ENCODE measurements around the gene CACNA2D1. TPM values are rescaled to one million over a fixed set of nuclear protein-coding genes. Genes with fewer than 3 reads are reported as not detected.

CACNA2D1 gene
- total RNA-seq, 4 donors from 2014 or later: 17.7 to 22.0 (median 18.4) TPM

DNA sequence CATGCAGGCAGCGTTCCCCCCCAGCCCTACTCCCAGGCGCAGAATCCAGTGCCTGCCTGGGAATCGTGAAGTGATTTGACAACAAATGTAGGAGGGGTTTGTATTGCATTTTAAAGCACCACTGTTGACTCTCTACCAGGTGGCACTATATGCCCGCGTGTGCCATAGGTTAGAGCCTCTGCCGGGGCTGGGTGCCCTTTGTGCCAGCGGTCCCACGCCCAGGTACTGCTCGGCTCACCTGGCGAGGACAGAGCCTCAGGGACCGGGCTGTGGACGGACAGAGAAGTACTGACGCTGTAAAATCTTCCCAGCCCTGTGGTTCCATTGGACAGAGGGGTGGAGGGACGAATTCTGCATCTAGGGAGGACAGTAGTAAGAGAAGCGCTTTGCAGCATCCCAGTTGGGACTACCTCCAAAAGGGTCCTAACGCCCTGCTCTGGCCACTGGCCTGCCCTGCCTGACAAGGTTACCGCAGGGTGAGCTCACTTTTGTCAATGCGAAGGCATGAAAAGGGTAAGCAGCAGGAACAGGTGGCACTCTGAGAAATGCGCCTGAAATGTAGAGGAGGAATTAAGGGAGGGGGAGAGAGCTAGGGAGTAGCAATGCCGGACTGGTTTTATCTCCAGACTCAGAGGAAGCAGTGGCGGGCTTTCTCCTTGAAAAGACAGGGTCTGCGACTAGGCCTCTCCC lies 788 bp upstream of the CACNA2D1 start:
- Histone ChIP-seq H3K27ac (peak overlapping the region; percentile 82 to 89 (median 83)), H3K9me3 (no peaks in the 10 kb centered on the region), H3K27me3 (no peaks in the 10 kb centered on the region), H3K36me3 (no peaks in the 10 kb centered on the region), H3K4me1 (peaks cover 0 to 24% (median 0%) of the 10 kb centered on the region in 4 donors), H3K4me3 (peak overlapping the region; percentile 64 to 86 (median 72))
- TF ChIP-seq, protein P1, sequence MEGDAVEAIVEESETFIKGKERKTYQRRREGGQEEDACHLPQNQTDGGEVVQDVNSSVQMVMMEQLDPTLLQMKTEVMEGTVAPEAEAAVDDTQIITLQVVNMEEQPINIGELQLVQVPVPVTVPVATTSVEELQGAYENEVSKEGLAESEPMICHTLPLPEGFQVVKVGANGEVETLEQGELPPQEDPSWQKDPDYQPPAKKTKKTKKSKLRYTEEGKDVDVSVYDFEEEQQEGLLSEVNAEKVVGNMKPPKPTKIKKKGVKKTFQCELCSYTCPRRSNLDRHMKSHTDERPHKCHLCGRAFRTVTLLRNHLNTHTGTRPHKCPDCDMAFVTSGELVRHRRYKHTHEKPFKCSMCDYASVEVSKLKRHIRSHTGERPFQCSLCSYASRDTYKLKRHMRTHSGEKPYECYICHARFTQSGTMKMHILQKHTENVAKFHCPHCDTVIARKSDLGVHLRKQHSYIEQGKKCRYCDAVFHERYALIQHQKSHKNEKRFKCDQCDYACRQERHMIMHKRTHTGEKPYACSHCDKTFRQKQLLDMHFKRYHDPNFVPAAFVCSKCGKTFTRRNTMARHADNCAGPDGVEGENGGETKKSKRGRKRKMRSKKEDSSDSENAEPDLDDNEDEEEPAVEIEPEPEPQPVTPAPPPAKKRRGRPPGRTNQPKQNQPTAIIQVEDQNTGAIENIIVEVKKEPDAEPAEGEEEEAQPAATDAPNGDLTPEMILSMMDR (IDR thresholded peaks at IDR 0.05): peak in 2 of 5 experiments; percentile 1 to 4
- TF ChIP-seq EP300 (IDR thresholded peaks at IDR 0.05) (no peak), POLR2A (IDR thresholded peaks at IDR 0.05) (no peak)
- WGBS, 2 donors: 30 to 35% methylated on average over 22 of the region's 22 CpGs
- DNase-seq (ENCODE audit: low spot score in 2 of 2): no peak

DNA sequence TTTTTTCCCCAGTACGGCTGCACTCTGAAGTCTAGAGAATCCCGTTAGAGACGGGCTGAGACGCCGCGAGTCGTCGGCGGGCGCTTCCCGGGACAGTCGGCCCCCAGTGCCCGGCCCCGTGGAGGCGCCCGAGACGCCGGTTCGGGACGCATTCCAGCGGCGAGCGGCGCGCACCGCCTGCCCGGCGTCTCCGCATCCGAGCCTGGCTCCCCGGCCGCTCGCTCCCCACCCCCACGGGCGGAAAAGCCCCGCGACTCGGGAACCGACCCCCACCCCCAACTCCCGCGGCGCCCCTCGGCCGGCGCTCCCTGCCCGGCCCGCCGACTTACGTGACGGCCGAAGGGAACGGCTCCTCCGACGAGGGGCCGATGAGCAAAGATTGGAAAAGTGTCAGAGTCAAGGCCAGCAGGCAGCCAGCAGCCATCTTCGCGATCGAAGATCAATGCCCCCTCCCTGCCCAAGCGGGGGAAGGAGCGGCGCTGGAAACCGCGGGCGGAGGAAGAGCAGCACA lies 486 bp downstream of the CACNA2D1 start:
- H3K27ac ChIP-seq: peak overlapping the region; percentile 82 to 89 (median 83)
- no peaks in the 10 kb centered on the region for H3K27me3 ChIP-seq
- 1 to 3% methylated on average over 17 to 18 of the region's 64 CpGs for WGBS, 2 donors
- no peaks in the 10 kb centered on the region for H3K36me3 ChIP-seq
- DNase-seq (ENCODE audit: low spot score in 2 of 2): no peak
- no peaks in the 10 kb centered on the region for H3K9me3 ChIP-seq
- peak overlapping the region; percentile 64 to 86 (median 72) for H3K4me3 ChIP-seq
- peaks cover 0 to 24% (median 0%) of the 10 kb centered on the region in 4 donors for H3K4me1 ChIP-seq
- TF ChIP-seq EP300 (IDR thresholded peaks at IDR 0.05) (no peak), POLR2A (IDR thresholded peaks at IDR 0.05) (no peak)
- TF ChIP-seq, protein P1 (IDR thresholded peaks at IDR 0.05): no peak

- no peaks in the 10 kb centered on the region for H3K9me3 ChIP-seq
- H3K27me3 ChIP-seq: no peaks in the 10 kb centered on the region
- H3K4me1 ChIP-seq: peaks cover 0 to 24% (median 0%) of the 10 kb centered on the region in 4 donors
- 6 to 11% methylated on average over 22 of the region's 22 CpGs for WGBS, 2 donors
- TF ChIP-seq, protein P1 (IDR thresholded peaks at IDR 0.05): no peak
- TF ChIP-seq POLR2A (IDR thresholded peaks at IDR 0.05): no peak
- no peak for TF ChIP-seq EP300 (IDR thresholded peaks at IDR 0.05)
- H3K36me3 ChIP-seq: no peaks in the 10 kb centered on the region
- H3K27ac ChIP-seq: peak overlapping the region in 3 of 4 donors; percentile 82 to 89 (median 83)
- no peak for DNase-seq (ENCODE audit: low spot score in 2 of 2)
- H3K4me3 ChIP-seq: peak overlapping the region; percentile 64 to 86 (median 72)
These were observed 1.0 kb downstream of the CACNA2D1 start for GRCh38 chr7:82442492-82443035.

DNA sequence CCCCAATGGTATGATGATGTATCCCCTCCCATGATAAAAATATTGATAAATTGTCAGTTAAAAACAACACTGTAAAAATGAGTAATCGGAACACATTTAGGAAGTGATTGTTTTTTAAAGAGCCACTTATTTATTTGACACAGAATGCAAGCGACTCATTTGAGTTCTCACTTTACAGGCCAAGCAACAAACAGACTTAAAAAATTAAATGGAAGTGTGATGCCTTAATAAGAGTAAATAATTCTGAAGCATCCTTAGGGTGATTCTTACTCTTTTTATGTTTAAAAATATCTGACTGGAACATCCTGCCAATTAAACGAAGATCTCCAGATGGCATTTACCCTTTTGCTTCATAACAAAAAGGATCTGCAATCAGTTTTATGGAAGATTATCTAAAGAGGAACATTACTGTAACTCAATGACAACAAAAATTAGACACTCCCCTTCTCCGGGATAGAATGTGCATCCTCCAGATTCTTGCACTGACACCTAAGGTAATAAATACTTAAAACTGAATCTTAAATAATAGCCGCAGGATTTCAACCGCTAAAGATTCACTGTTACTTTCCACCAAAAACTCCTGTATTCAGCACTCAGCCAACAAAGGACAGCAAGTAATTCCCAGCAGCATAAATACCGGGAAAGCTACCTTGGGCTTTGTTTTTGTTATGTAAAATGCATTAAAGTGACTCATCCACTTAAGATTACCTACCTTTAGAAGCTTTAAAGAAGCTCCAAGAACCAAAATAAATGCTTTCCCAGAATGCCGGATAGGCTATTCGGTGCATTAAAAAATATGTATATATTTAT lies 1.7 kb downstream of the CACNA2D1 start:
- Histone ChIP-seq H3K27me3 (no peaks in the 10 kb centered on the region), H3K27ac (no peak overlapping the region), H3K9me3 (no peaks in the 10 kb centered on the region), H3K36me3 (no peaks in the 10 kb centered on the region), H3K4me3 (peak overlapping the region in 1 of 4 donors; percentile 86), H3K4me1 (peaks cover 0 to 24% (median 0%) of the 10 kb centered on the region in 4 donors)
- 66 to 67% methylated on average over 9 of the region's 9 CpGs for WGBS, 2 donors
- no peak for TF ChIP-seq EP300 (IDR thresholded peaks at IDR 0.05)
- TF ChIP-seq POLR2A (IDR thresholded peaks at IDR 0.05): no peak
- TF ChIP-seq, protein P1 (IDR thresholded peaks at IDR 0.05): no peak
- no peak for DNase-seq (ENCODE audit: low spot score in 2 of 2)
